Measurements from ENCODE around the gene UTP14C.
A peak's percentile ranks its signal among the peaks of the same experiment; 100 is the strongest.
"Not testable (repeated sequence)": the region's sequence is repeated elsewhere in the genome, so short reads cannot be mapped to it uniquely, and the experiment has no call there.

Gene UTP14C

DNA sequence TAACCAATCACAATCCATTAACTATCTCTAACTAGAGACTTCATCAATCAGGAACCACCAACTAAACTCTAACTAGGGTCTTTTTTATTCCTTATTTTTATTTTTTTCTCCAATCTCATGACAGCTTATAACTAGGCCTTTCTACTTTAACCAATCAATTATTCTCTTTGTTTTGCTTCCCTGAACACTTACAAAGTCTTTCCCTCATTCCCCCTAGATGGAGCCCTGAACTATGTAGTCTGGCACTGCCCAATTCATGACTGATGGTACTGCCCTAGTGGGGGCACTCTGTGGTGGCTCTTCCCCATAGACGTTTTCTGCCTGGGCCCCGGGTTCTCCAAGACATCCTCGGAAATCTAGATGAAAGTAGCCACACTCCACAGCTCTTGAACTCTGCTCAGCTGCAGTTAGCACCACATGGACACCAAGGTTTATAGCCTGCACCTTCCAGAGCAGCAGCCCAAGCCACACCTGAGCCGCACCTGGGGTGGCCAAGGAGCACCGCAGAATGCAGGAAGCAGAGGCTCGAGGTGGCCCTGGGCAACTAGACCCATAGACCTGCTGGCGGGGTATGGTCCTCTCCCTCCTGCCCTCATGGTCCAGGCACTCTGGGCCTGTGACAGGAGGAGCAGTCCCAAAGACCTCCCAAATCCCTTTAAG, 19.9 kb upstream of the UTP14C start:
- no peak for DNase-seq

DNA sequence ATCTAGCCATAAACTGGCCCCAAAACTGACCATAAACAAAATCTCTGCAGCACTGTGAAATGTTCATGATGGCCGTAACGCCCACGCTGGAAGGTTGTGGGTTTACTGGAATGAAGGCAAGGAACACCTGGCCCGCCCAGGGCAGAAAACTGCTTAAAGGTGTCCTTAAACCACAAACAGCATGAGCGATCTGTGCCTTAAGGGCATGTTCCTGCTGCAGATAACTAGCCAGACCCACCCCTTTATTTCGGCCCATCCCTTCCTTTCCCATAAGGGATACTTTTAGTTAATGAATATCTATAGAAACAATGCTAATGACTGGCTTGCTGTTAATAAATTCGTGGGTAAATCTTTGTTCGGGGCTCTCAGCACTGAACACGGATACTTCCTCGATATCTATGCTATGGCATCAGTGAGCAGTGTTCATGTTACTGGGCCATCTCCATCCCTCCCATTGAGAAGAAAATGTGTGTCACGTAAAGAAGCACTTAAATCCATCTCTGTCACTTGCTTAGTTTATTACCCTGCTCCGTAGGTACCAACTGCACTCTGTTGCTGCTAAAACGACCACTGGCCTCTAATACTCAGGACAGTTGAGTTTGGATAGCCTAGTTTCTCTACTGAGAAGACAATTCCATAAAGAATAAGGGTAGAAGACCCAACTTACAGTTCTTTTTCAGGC, 18.5 kb upstream of the UTP14C start:
- DNase-seq = no peak

DNA sequence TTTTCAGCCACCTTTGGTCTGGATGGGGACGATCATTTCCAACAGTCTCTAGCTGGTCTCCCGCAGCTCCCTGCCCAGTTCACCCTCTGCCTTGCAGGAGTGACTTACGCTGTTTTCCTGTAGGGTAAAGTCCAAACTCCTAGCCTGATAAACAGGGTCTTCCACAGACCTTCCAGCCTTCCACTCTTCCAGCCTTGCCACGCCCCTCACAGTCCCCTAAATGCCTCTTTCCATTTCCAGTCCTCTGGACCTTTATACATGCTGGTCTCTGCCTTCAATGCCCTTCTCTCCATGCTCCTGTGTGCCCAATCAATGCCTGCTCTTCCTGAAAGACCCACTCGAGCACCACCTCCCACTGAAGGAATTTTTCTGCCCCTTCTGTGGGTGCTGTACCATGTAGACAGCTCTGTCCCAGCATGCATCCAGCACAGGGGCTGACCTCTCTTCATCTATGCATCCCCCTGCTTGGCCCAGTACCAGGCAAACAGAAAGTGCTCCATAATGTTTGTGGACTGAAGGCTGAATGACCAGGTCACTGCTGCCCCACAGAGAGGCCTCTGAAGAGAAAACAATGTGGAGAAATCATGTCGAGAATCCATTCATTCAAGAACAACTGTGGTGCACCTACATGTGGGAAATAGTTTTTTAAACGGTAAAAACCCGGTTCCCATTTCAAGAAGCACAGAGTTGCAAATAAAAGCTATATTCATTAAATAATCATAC, 17.8 kb upstream of the UTP14C start:
- no peak for DNase-seq

DNA sequence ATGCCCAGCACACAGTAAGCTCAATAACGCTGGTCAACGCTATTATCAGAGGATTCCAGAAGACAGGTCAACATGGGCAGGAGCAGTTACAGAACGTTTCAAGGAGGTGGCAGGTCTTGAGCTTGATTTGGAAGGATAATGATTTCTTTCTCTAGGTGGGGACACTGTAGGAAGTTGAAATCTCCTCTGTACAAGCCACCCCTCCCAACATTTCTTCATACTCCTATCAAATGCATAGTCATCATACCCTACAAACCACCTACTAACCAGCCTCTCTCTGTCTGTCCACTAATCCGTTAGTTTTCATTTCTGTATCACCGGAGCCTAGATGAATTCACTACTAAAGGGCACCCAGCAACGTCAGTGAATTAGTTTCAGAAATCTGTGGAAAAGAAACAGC, 14.5 kb upstream of the UTP14C start:
- DNase-seq = no peak

DNA sequence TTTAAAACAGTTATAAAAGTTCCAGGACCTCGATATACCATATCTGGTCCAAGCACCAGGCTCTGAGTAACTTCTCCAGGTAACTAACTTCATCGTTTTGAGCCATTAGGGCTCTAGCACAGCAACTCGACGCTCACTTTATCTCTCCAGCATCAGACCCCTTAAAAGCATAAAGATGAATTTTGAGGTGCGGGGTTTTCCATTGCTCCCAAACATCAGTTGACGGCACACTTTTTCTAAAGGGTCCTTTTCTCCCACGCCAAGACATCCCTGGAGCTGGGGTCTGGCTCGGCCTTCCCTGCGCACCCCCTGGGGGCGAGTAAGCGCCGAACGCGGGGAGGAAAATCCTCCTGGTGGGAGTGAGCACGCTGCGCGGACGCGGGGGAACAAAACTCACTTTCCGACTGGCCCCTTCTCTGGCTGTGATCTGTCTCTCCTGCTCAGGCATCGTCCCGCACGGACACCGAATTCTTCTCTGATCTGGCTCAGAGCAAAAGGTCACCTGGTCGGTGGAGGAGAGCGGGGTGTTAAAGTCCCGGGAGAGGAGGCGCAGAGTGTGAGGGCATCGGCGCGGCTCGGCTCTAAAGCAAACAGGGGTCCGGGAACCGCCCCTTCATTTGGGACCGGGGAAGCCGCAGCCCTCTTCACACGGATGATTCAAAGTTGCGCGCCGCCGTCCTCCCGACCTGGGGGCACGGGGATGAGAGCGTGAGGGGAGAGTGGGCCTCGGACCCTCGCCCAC, 13.4 kb upstream of the UTP14C start, which contains the start of gene ATP7B:
TSS of gene ATP7B (minus strand) at position 561 of the 742 bp plus-strand sequence. CDS start at position 448, 113 bp downstream.
- peak; percentile 61 for DNase-seq

DNA sequence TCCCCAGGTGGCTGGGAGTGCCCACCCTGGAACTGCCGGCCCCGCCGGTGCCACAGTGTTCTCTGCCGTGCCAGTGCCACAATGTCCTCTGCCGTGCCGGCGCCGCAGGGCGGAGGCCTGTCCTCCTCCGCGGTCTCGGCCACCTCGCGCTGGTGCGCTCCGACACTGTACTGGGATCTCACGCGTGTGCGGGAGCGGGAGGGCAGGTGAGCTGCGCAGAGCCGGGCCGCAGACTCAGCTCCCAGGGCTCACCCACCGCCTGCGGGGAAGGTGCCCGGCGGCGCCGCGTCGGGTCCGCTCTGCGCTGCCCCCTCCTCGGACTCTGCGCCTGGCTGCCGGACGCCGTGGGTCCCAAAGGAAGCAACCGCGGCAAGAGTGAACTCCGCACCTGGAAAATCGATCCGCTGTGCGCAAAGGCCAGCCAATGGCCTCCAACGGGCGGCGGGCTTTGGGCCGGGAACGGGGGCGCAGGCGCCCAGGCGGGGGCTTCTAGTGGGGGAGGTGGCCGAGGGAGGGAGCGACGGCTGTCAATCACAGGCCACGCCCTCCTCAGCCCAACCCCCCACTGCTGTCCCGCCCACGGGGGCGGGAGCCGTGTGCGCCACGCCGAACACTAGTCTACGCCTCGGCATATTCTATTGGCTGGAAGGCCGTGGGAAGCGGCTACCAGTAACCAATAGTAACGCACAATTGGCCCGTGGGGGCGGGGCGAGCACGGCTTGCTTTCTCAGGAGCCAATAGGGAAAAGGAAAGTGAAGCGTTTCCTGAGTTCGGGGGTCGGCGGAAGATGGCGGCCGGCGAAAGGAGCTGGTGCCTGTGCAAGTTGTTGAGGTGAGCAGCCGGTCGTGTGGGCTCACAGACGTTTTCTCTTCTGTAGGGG, 12.6 kb upstream of the UTP14C start, which contains the start of gene ALG11:
TSS of gene ALG11 (plus strand) at position 767 of the 880 bp plus-strand sequence. CDS start at position 788, 21 bp downstream.
- DNase-seq = peak; percentile 98

DNA sequence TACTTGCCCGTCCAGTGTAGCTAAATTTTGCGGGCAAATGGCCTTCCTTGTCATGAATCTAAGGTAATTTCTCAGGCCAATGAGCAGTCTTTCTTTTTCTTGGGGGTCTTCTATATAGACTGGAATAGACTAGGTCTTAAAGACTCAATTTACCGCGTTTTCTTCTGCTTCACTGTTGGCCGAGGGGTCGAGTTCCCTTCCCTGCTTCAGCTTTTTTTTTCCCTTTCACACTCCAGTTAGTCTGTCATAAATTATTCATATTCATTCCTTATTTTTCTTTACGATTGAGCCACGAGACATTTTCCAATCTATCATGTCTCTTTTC, 12.0 kb upstream of the UTP14C start:
- no peak for DNase-seq

DNA sequence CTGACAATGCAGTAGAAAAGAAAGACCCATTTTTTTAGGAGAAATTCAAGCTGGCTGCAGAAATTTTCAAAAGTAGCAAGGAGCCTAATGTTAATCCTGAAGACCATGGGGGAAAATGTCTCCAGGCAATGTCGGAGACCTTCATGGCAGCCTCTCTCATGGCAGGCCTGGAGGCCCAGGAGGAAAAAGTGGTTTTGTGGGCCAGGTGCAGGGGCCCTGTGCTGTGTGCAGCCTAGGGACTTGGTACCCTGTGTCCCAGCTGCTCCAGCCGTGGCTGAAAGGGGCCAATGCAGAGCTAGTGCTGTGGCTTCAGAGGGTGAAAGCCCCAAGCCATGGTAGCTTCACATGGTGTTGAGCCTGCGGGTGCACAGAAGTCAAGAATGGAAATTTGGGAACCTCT, 8.2 kb upstream of the UTP14C start:
- no peak for DNase-seq

DNA sequence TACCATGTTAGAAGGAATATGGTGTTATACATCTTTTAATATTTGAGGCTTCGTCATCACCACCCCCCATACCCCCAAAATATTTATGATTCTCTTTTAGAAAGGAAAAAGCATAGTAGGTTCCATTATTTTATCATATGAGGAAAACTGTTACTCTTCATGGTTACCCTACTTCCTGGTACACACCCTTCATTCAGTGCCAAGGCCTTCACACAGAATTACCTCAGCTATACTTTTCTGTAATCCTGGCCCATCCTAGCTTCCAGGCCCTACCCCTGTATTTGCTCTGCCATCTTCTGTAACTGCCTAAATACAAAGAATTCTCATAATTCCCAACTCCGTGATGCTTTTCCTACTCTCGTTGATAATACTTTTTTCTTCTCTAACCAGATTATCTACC, 4.3 kb upstream of the UTP14C start:
- no peak for DNase-seq

DNA sequence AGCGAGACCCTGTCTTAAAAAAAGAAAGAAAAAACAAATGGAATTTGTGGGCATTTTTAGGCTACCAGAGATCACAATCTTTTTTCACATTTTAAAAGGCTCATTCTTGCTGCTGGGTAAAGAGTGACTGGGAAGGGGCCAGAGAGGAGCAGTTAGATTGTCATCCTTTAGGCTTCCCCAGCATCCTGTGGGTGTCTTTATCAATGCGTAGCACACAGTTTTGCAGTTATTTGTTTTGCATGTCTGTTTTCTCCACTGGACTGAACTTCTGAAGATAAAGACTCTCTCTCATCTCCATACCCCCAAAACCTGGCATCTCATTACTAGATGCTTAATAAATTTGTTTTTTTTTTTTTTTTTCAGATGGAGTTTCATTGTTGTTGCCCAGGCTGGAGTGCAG, 2.1 kb upstream of the UTP14C start:
- no peak for DNase-seq

DNA sequence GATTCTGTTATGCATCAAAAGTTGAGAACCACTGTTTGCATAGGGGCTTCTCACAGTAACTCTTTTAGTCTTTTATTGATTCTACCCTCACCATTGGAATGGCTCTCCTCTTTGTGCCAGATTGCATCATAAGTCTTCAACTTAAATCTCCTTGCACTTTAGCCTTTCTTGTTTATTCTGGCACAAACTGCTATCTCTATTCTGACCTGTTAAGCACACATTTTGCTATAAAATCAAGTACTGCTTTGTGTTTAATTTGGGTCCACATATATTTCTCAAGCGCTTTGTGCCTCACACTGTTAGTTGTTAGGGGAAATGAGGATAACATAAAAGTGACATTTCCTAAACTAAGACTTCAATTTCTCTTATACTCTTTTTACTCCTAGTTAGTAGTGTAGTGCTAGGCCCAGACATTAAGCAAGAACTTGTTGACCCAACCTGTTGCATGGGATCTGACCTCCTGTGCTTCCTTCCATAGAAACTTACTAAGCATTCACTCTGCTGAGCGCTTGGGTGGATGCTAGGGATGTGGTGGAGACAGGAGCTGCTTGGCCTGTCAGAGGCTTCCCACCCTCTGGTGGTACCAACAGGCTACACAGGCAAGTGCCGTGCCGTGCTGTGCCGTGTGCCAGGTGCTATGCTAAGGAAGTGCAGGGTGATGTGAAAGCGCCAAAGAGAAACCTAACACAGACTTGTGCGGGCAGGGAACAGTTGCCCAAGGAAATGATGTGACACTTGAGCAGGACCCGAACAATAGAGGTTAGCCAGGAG, 1.2 kb downstream of the UTP14C start:
- DNase-seq = no peak

DNA sequence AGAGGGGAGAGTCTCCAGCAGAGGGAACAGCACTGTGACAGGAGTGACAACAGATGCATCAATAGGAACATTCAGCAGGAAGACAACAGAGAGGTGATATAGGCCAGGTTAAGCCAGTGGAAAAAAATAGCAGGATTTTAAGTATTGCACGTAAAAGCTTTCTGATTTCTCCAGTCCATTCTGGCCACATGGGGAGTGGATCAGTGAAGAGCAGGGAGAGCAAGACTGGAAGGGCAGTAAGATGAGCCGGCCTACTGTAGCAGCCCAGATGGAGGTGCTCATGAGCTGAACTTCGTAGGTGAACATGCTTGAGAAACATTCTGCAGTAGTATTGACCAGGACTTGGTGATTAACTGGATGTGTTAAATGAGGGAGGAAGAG, 1.7 kb downstream of the UTP14C start:
- no peak for DNase-seq

DNA sequence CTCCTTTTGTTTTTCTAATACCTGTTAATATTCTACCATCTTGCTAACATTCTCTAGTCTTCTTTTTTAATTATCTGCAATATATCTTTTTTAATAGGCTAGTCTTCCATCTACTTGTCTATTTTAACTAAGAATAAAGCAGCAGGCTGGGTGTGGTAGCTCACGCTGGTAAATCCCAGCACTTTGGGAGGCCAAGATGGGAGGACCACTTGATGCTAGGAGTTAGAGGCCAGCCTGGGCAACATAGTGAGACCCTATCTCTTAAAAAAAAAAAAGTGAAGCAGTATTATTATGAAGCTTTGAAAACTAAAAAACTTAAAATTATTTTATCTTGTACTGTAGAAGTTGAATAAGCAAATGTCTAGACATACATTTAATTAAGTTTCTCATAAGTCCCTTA, 3.3 kb downstream of the UTP14C start:
- DNase-seq = no peak

DNA sequence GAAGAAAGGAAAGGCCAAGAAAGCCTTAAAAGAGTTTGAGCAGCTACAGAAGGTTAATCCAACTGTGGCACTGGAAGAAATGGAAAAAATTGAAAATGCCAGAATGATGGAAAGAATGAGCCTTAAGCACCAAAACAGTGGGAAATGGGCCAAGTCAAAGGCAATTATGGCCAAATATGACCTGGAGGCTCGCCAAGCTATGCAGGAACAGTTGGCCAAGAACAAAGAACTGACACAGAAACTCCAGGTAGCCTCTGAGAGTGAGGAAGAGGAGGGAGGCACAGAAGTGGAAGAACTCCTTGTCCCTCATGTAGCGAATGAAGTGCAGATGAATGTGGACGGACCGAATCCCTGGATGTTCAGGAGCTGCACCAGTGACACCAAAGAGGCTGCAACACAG, 5.1 kb downstream of the UTP14C start:
- DNase-seq = no peak

DNA sequence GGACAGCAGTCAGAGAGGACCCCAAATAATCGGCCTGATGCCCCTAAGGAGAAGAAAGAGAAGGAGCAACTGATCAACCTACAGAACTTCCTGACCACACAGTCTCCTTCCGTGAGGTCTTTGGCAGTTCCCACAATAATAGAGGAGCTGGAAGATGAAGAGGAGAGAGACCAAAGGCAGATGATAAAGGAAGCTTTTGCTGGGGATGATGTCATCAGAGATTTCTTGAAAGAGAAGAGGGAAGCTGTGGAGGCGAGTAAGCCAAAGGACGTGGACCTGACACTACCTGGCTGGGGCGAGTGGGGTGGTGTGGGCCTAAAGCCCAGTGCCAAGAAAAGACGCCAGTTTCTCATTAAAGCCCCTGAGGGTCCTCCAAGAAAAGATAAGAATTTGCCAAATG, 5.9 kb downstream of the UTP14C start:
- not testable (repeated sequence) for DNase-seq

DNA sequence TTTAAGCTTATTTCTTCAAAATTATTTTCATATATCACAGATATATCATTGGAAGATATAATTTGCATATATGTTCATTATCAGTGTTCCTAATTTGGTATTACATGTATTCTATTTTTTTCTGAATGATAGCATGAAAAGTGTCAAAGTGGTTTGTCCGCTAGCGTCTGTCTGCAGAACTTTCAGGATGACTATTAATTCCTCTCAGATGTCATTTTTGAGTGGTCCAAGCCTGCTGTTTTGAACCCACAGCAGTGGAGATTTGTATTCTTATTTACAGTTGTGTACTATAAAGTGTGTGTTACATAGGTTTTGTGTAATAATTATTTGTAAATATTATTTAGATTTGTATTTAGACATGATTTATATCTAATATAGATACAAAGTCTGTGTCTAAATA, 8.5 kb downstream of the UTP14C start:
- no peak for DNase-seq

DNA sequence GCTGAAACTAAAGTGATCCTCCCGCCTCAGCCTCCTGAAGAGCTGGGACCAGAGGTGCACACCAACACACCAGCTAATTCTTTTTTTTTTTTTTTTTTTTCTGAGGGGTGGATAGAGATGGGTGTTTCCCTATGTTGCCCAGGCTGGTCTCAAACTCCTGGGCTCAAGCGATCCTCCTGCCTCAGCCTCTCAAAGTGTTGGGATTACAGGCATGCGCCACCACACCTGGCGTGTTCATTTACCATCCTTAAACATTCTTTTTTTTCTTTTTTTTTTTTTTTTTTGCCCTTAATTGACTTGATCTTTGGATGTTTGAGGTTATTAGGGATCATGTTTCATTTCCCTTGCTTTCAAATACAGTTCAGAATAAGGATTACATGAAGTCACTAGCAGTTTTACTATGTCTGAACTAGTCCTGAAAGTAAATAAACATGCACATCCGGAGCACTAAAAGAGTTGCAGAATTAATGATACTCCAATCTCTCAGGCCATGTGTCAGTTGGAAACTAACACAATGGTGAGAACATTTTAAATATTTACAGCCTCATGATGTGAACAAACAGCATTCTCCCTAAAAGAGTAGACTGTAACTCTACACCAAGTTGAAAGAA, 10.2 kb downstream of the UTP14C start:
- DNase-seq = no peak

DNA sequence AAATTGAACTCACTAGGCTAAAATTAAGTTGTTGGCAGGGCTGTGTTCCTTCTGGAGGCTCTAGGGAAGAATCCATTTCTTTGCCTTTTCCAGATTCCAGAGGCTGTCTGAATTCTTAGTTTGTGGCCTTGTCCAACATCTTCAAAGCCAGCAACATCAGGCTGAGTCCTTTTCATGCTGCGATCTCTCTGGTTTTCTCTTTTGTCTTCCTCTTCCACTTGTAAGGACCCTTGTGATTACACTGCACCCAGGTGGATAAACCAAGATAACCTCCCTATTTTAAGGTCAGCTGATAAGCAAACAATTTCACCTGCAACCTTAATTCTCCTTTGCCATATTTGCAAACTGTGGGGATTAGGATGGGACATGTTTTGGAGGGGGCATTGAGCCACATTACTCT, 11.5 kb downstream of the UTP14C start:
- no peak for DNase-seq

DNA sequence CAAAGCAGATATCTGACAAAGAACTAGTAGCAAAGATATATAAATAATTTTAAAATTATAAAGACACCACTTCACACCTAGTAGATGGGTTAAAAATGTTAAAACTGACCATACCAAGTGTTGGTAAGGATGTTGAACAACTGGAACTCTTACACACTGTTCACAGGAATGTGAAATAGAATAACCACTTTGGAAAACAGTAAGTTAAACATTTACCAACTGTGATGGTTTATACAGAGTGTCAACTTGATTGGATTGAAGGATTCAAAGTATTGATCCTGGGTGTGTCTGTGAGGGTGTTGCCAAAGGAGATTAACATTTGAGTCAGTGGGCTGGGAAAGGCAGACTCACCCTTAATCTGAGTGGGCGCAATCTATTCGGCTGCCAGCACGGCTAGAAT, 19.2 kb downstream of the UTP14C start:
- DNase-seq = no peak

DNA sequence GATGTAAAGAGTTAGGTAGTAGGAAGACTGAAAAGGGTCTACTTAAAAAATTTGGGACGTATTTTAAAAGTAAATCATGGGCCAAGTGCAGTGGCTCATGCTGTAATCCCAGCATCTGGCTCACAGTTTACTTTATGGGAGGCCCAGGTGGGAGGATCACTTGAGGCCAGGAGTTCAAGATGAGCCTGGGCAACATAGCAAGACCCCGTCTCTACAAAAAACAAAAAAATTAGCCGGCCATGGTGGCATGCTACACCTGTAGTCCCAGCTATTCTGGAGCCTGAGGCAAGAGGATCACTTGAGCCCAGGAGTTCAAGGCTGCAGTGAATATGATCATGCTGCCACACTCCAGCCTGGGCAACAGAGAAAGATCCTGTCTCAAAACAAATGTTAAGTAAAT, 23.0 kb downstream of the UTP14C start:
- no peak for DNase-seq

DNA sequence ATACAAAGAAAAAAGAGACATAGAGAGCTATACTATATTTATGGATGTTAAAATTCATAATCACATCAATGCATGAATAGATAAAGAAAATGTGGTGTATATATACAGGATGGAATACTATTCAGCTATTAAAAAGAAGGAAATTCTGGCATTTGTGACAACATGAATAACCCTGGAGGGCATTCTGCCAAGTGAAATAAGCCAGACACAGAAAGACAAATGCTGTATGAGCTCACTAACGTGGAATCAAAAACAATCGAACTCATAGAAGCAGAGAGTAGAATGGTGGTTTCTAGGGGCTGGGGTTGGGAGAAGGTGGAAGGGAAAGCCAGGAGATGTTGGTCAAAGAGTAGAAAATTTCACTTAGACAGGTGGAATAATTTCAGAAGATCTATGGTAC, 24.0 kb downstream of the UTP14C start:
- DNase-seq = no peak
